ENCODE measurements around the gene RNASE7.

- TF ChIP-seq, protein P1, sequence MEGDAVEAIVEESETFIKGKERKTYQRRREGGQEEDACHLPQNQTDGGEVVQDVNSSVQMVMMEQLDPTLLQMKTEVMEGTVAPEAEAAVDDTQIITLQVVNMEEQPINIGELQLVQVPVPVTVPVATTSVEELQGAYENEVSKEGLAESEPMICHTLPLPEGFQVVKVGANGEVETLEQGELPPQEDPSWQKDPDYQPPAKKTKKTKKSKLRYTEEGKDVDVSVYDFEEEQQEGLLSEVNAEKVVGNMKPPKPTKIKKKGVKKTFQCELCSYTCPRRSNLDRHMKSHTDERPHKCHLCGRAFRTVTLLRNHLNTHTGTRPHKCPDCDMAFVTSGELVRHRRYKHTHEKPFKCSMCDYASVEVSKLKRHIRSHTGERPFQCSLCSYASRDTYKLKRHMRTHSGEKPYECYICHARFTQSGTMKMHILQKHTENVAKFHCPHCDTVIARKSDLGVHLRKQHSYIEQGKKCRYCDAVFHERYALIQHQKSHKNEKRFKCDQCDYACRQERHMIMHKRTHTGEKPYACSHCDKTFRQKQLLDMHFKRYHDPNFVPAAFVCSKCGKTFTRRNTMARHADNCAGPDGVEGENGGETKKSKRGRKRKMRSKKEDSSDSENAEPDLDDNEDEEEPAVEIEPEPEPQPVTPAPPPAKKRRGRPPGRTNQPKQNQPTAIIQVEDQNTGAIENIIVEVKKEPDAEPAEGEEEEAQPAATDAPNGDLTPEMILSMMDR (IDR thresholded peaks at IDR 0.05; ENCODE audit: low read depth, low read length), result no peak
- no peak for TF ChIP-seq EZH2phosphoT487 (IDR thresholded peaks at IDR 0.05; ENCODE audit: low read depth)
Measured at GRCh38 chr14:21056520-21057163, 14.5 kb downstream of the RNASE7 start.

Data from OCI-LY3 (cell line).